Stimulated activated naive B cell treated with anti-CD40 and anti-IgM and Interleukin-4, amounts not matched to agents 10 μg/mL and 1 μg/mL and 100 μg/mL, for 72 hours (primary cell): ENCODE results near the gene RCBTB2.

Source experiments
- ATAC-seq, 2 donors: fragments of 150-1000 bp; cut with Tn5 transposase; replicated peaks; 2 replicates each; pipeline ENCODE4 v1.10.0; 2021; ENCODE audit warnings: moderate library complexity in 1 of 2
- DNase-seq: peaks from one replicate; pipeline ENCODE4 v3.0.0; 2021
- H3K27ac Mint-ChIP-seq: one replicate; pipeline ENCODE4 v1.8.0; 2022; ENCODE audit warnings: mild to moderate bottlenecking, mixed read lengths
- H3K27me3 Mint-ChIP-seq, 2 donors: one replicate each; pipeline ENCODE4 v1.8.0; 2022; ENCODE audit warnings: mixed read lengths in 2 of 2
- H3K36me3 Mint-ChIP-seq, 2 donors: one replicate each; pipeline ENCODE4 v1.8.0; 2022; ENCODE audit warnings: mixed read lengths in 2 of 2, mild to moderate bottlenecking in 1 of 2
- H3K4me1 Mint-ChIP-seq, 2 donors: one replicate each; pipeline ENCODE4 v1.8.0; 2022; ENCODE audit warnings: mixed read lengths in 2 of 2, mild to moderate bottlenecking in 1 of 2
- H3K4me3 Mint-ChIP-seq, 2 donors: one replicate each; pipeline ENCODE4 v1.8.0; 2022; ENCODE audit warnings: mild to moderate bottlenecking in 2 of 2, mixed read lengths in 2 of 2, moderate library complexity in 1 of 2
- H3K9me3 Mint-ChIP-seq, 2 donors: one replicate each; pipeline ENCODE4 v1.8.0; 2022; ENCODE audit warnings: mixed read lengths in 2 of 2, mild to moderate bottlenecking in 1 of 2

Gene RCBTB2

GRCh38 chr13:48551329-48551728, 18.4 kb upstream of the RCBTB2 start:
- no peak overlapping the region for H3K27ac Mint-ChIP-seq
- H3K4me3 Mint-ChIP-seq, result no peak overlapping the region
- ATAC-seq, result no peak
- peaks cover 53 to 55% of the 10 kb centered on the region in 2 donors for H3K27me3 Mint-ChIP-seq
- H3K4me1 Mint-ChIP-seq, result no peaks in the 10 kb centered on the region
- DNase-seq, result no peak
- H3K9me3 Mint-ChIP-seq, result peaks cover 18 to 21% of the 10 kb centered on the region in 2 donors
- H3K36me3 Mint-ChIP-seq, result peaks cover 3 to 14% of the 10 kb centered on the region in 2 donors

- DNase-seq (no peak), ATAC-seq (no peak)
- Mint-ChIP-seq H3K4me1 (no peaks in the 10 kb centered on the region), H3K4me3 (no peak overlapping the region), H3K9me3 (peaks cover 13 to 19% of the 10 kb centered on the region in 2 donors), H3K36me3 (peaks cover 3 to 10% of the 10 kb centered on the region in 2 donors), H3K27ac (no peak overlapping the region), H3K27me3 (peaks cover 63 to 64% of the 10 kb centered on the region in 2 donors)
Measured at GRCh38 chr13:48549658-48550057, 16.8 kb upstream of the RCBTB2 start.

- Mint-ChIP-seq H3K27me3 (peaks cover 64 to 65% of the 10 kb centered on the region in 2 donors), H3K9me3 (peaks cover 9 to 15% of the 10 kb centered on the region in 2 donors), H3K27ac (no peak overlapping the region), H3K4me3 (no peak overlapping the region), H3K36me3 (peaks cover 3 to 10% of the 10 kb centered on the region in 2 donors), H3K4me1 (peaks cover 0 to 2% of the 10 kb centered on the region in 2 donors)
- DNase-seq (no peak), ATAC-seq (no peak)
Measured at GRCh38 chr13:48547663-48548092, 14.8 kb upstream of the RCBTB2 start.

GRCh38 chr13:48545608-48546007, 12.7 kb upstream of the RCBTB2 start:
- no peak for ATAC-seq
- no peak for DNase-seq
- Mint-ChIP-seq H3K9me3 (peaks cover 5 to 6% of the 10 kb centered on the region in 2 donors), H3K27ac (no peak overlapping the region), H3K36me3 (peaks cover 4 to 5% of the 10 kb centered on the region in 2 donors), H3K4me3 (no peak overlapping the region), H3K4me1 (peaks cover 0 to 2% of the 10 kb centered on the region in 2 donors), H3K27me3 (peaks cover 54% of the 10 kb centered on the region in 2 donors)

- peaks cover 0 to 2% of the 10 kb centered on the region in 2 donors for H3K4me1 Mint-ChIP-seq
- peaks cover 0 to 2% of the 10 kb centered on the region in 2 donors for H3K36me3 Mint-ChIP-seq
- H3K4me3 Mint-ChIP-seq, result no peak overlapping the region
- H3K9me3 Mint-ChIP-seq, result no peaks in the 10 kb centered on the region
- DNase-seq, result no peak
- H3K27me3 Mint-ChIP-seq, result peaks cover 53 to 54% of the 10 kb centered on the region in 2 donors
- no peak overlapping the region for H3K27ac Mint-ChIP-seq
- ATAC-seq, result peak in 1 of 2 donors; percentile 12
Measured at GRCh38 chr13:48542581-48543341, 9.9 kb upstream of the RCBTB2 start.

GRCh38 chr13:48542138-48542537, 9.3 kb upstream of the RCBTB2 start:
- peaks cover 55 to 59% of the 10 kb centered on the region in 2 donors for H3K27me3 Mint-ChIP-seq
- peaks cover 0 to 2% of the 10 kb centered on the region in 2 donors for H3K4me1 Mint-ChIP-seq
- DNase-seq (no peak), ATAC-seq (no peak)
- H3K4me3 Mint-ChIP-seq, result no peak overlapping the region
- peaks cover 0 to 4% of the 10 kb centered on the region in 2 donors for H3K9me3 Mint-ChIP-seq
- no peak overlapping the region for H3K27ac Mint-ChIP-seq
- H3K36me3 Mint-ChIP-seq, result peaks cover 0 to 2% of the 10 kb centered on the region in 2 donors

- peaks cover 0 to 2% of the 10 kb centered on the region in 2 donors for H3K4me1 Mint-ChIP-seq
- peaks cover 0 to 2% of the 10 kb centered on the region in 2 donors for H3K36me3 Mint-ChIP-seq
- H3K9me3 Mint-ChIP-seq, result peaks cover 0 to 7% of the 10 kb centered on the region in 2 donors
- no peak overlapping the region for H3K4me3 Mint-ChIP-seq
- H3K27ac Mint-ChIP-seq, result no peak overlapping the region
- H3K27me3 Mint-ChIP-seq, result peaks cover 49 to 58% of the 10 kb centered on the region in 2 donors
- no peak for ATAC-seq
- no peak for DNase-seq
Measured at GRCh38 chr13:48539550-48539949, 6.7 kb upstream of the RCBTB2 start.

- Mint-ChIP-seq H3K4me3 (no peak overlapping the region), H3K4me1 (peaks cover 2 to 7% of the 10 kb centered on the region in 2 donors)
- no peak for DNase-seq
Measured at GRCh38 chr13:48536621-48537250, 3.9 kb upstream of the RCBTB2 start.

GRCh38 chr13:48535766-48536165, 2.9 kb upstream of the RCBTB2 start:
- ATAC-seq (no peak), DNase-seq (no peak)
- Mint-ChIP-seq H3K9me3 (peaks cover 0 to 7% of the 10 kb centered on the region in 2 donors), H3K27ac (no peak overlapping the region), H3K27me3 (peaks cover 40 to 46% of the 10 kb centered on the region in 2 donors), H3K4me1 (peaks cover 9 to 17% of the 10 kb centered on the region in 2 donors), H3K36me3 (no peaks in the 10 kb centered on the region), H3K4me3 (no peak overlapping the region)

More at GRCh38 chr13:48536621-48537250, 3.9 kb upstream of the RCBTB2 start:
- peaks cover 43 to 51% of the 10 kb centered on the region in 2 donors for H3K27me3 Mint-ChIP-seq
- peaks cover 0 to 2% of the 10 kb centered on the region in 2 donors for H3K36me3 Mint-ChIP-seq
- no peak for ATAC-seq
- peaks cover 0 to 7% of the 10 kb centered on the region in 2 donors for H3K9me3 Mint-ChIP-seq
- H3K27ac Mint-ChIP-seq, result no peak overlapping the region

GRCh38 chr13:48534911-48535501, 2.1 kb upstream of the RCBTB2 start:
- no peak for ATAC-seq
- Mint-ChIP-seq H3K4me3 (no peak overlapping the region), H3K4me1 (peaks cover 10 to 24% of the 10 kb centered on the region in 2 donors), H3K9me3 (peaks cover 0 to 7% of the 10 kb centered on the region in 2 donors), H3K36me3 (no peaks in the 10 kb centered on the region), H3K27me3 (peaks cover 38 to 45% of the 10 kb centered on the region in 2 donors), H3K27ac (no peak overlapping the region)
- DNase-seq, result no peak

- H3K4me3 Mint-ChIP-seq, result peak overlapping the region in 1 of 2 donors; percentile 25
- H3K4me1 Mint-ChIP-seq, result peaks cover 10 to 24% of the 10 kb centered on the region in 2 donors
- peaks cover 0 to 7% of the 10 kb centered on the region in 2 donors for H3K9me3 Mint-ChIP-seq
- H3K27me3 Mint-ChIP-seq, result peaks cover 29 to 36% of the 10 kb centered on the region in 2 donors
- DNase-seq (no peak), ATAC-seq (no peak)
- no peaks in the 10 kb centered on the region for H3K36me3 Mint-ChIP-seq
- H3K27ac Mint-ChIP-seq, result no peak overlapping the region
Measured at GRCh38 chr13:48533961-48534600, 1.2 kb upstream of the RCBTB2 start.

GRCh38 chr13:48532256-48532505, 699 bp downstream of the RCBTB2 start:
- peaks cover 15 to 17% of the 10 kb centered on the region in 2 donors for H3K27me3 Mint-ChIP-seq
- no peak for DNase-seq
- H3K4me1 Mint-ChIP-seq, result peaks cover 10 to 24% of the 10 kb centered on the region in 2 donors

GRCh38 chr13:48531416-48532255, 1.2 kb downstream of the RCBTB2 start:
- DNase-seq (no peak), ATAC-seq (no peak)
- Mint-ChIP-seq H3K4me3 (peak overlapping the region; percentile 89 to 95), H3K9me3 (peaks cover 0 to 3% of the 10 kb centered on the region in 2 donors), H3K4me1 (peaks cover 10 to 24% of the 10 kb centered on the region in 2 donors), H3K27ac (peak overlapping the region; percentile 96), H3K27me3 (peaks cover 13 to 14% of the 10 kb centered on the region in 2 donors), H3K36me3 (no peaks in the 10 kb centered on the region)

More at GRCh38 chr13:48532256-48532505, 699 bp downstream of the RCBTB2 start:
- peak; percentile 49 to 50 for ATAC-seq
- Mint-ChIP-seq H3K4me3 (peak overlapping the region; percentile 89 to 95), H3K36me3 (no peaks in the 10 kb centered on the region), H3K27ac (peak overlapping the region; percentile 96), H3K9me3 (peaks cover 0 to 3% of the 10 kb centered on the region in 2 donors)
